Osteocyte (in vitro differentiated cells): ENCODE data around the gene GPS2. TPM values are rescaled to one million over a fixed set of nuclear protein-coding genes. Genes with fewer than 3 reads are reported as not detected.
A peak's percentile ranks its signal among the peaks of the same experiment; 100 is the strongest.

ENCODE experiments used
- DNase-seq: peaks from one replicate; pipeline ENCODE4 v3.0.0; 2021; ENCODE audit warnings: mixed read lengths; ENCODE audit not compliant: unreplicated experiment; ENCODE audit errors: extremely low spot score
- H3K27ac Mint-ChIP-seq: one replicate; pipeline ENCODE4 v1.8.0; 2021; ENCODE audit warnings: mild to moderate bottlenecking, mixed read lengths; ENCODE audit not compliant: unreplicated experiment
- H3K27me3 Mint-ChIP-seq: one replicate; pipeline ENCODE4 v1.8.0; 2021; ENCODE audit warnings: mixed read lengths; ENCODE audit not compliant: unreplicated experiment
- H3K36me3 Mint-ChIP-seq: one replicate; pipeline ENCODE4 v1.8.0; 2021; ENCODE audit warnings: mixed read lengths; ENCODE audit not compliant: unreplicated experiment
- H3K4me1 Mint-ChIP-seq: one replicate; pipeline ENCODE4 v1.8.0; 2021; ENCODE audit warnings: mixed read lengths; ENCODE audit not compliant: unreplicated experiment
- H3K4me3 Mint-ChIP-seq: one replicate; pipeline ENCODE4 v1.8.0; 2021; ENCODE audit warnings: mild to moderate bottlenecking, moderate library complexity, mixed read lengths; ENCODE audit not compliant: unreplicated experiment
- H3K9me3 Mint-ChIP-seq: one replicate; pipeline ENCODE4 v1.8.0; 2021; ENCODE audit warnings: mixed read lengths; ENCODE audit not compliant: unreplicated experiment
- total RNA-seq: library from RNA; stranded (reverse); gene quantifications from 2 replicates; pipeline ENCODE4 v1.2.1, GENCODE V29; 2021
- TF ChIP-seq, protein P1 (sequence below): fragments of 200-600 bp; sonication (generic); IDR thresholded peaks from 2 replicates; pipeline ENCODE4 v1.5.0; 2021; ENCODE audit warnings: antibody characterized with exemption, mild to moderate bottlenecking, moderate library complexity

Gene GPS2
- total RNA-seq, 1 donor from 2014 or later: 61.9 TPM

DNA sequence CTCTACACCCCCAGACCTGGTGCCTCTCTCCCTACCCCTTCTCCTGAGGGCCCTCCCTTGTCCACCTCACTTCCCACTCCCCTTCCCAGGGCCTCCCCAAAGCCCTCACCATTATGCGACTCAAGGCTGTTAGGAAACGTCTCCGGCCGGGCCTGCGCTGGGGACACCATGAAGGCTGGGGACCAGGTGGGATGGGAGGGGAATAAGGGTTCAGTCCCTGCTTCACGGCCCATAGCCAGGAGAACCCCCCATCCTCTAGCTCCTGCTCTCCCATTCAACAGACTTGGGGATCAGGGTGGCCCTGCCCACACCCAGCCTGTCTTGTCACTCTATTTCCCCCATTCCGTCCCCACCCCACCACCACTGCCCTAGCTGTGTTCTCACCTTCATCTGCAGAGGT is 11.9 kb upstream of the GPS2 start:
- H3K4me1 Mint-ChIP-seq: peaks cover 15% of the 10 kb centered on the region
- no peak overlapping the region for H3K4me3 Mint-ChIP-seq
- DNase-seq: no peak

DNA sequence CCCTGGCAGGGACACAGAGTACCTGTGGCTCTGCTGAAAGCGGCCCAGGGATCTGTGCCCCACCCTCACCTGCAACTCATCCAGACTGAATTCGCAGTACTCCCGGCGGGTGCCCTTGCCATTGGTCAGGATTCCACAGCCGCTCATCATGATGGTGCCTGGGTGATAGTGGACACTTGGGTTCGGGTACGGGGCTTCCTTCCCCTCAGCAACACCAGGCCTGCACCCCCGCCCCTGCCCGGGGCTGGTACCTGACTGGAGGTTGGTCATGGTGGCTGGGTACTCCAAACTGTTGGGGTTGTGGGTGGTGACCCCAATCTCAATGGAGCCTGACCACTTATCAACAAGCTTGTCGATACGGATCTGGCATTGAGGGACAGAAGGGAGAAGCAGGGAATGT is 11.0 kb upstream of the GPS2 start:
- H3K9me3 Mint-ChIP-seq: no peaks in the 10 kb centered on the region
- peaks cover 9% of the 10 kb centered on the region for H3K36me3 Mint-ChIP-seq
- TF ChIP-seq, protein P1, sequence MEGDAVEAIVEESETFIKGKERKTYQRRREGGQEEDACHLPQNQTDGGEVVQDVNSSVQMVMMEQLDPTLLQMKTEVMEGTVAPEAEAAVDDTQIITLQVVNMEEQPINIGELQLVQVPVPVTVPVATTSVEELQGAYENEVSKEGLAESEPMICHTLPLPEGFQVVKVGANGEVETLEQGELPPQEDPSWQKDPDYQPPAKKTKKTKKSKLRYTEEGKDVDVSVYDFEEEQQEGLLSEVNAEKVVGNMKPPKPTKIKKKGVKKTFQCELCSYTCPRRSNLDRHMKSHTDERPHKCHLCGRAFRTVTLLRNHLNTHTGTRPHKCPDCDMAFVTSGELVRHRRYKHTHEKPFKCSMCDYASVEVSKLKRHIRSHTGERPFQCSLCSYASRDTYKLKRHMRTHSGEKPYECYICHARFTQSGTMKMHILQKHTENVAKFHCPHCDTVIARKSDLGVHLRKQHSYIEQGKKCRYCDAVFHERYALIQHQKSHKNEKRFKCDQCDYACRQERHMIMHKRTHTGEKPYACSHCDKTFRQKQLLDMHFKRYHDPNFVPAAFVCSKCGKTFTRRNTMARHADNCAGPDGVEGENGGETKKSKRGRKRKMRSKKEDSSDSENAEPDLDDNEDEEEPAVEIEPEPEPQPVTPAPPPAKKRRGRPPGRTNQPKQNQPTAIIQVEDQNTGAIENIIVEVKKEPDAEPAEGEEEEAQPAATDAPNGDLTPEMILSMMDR: no peak
- DNase-seq: no peak
- no peak overlapping the region for H3K27ac Mint-ChIP-seq
- H3K27me3 Mint-ChIP-seq: no peaks in the 10 kb centered on the region
- H3K4me3 Mint-ChIP-seq: no peak overlapping the region
- H3K4me1 Mint-ChIP-seq: peaks cover 15% of the 10 kb centered on the region

More for the DNA sequence above, 11.9 kb upstream of the GPS2 start:
- TF ChIP-seq, protein P1: no peak
- Mint-ChIP-seq H3K36me3 (peaks cover 4% of the 10 kb centered on the region), H3K27ac (no peak overlapping the region), H3K27me3 (no peaks in the 10 kb centered on the region), H3K9me3 (no peaks in the 10 kb centered on the region)

DNA sequence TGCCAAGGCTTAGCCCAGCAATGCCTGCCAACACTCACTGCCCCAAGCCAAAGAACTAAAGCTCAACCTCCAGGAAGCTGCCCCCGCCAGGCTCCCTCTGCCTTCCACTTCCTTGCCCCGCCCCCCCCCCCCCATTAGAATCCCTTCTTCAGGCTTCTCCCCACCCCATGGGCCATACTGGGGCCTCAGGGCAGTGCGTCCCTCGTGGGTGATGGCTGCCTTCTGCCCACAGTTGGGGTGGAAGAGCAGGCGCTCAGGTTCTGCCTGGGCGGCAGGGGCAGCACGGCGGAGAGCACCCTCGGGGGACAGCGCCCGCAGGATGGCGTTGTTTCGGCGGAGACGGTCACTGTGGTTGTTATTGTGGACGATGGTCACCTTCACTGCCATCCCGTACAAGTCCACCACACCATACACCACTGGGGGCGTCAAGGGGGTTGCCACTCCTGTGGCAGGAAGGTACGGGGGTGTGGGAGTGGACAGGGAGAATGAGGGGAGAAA is 9.9 kb upstream of the GPS2 start:
- TF ChIP-seq, protein P1: no peak
- no peak for DNase-seq
- Mint-ChIP-seq H3K27me3 (no peaks in the 10 kb centered on the region), H3K36me3 (peaks cover 12% of the 10 kb centered on the region), H3K4me1 (peaks cover 15% of the 10 kb centered on the region), H3K9me3 (no peaks in the 10 kb centered on the region), H3K4me3 (no peak overlapping the region), H3K27ac (no peak overlapping the region)

DNA sequence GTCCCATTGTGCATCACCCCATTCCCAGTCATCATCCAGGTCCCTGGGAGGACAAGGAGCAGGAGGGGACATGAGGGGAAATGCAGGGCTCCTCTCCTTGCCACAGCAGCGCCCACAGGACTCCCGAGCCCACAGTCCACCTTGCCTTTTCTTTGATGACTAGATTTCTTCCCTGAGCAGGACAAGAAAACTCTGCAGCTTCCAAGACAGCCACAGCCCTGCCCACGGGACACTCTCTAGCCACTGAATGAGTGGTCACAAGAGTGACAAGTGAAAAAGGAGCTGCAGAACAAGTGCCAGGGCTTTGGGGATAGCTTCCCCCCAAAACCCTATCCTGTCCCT is 9.2 kb upstream of the GPS2 start:
- Mint-ChIP-seq H3K36me3 (peaks cover 12% of the 10 kb centered on the region), H3K27ac (no peak overlapping the region), H3K4me3 (no peak overlapping the region), H3K4me1 (peaks cover 13% of the 10 kb centered on the region), H3K9me3 (no peaks in the 10 kb centered on the region), H3K27me3 (no peaks in the 10 kb centered on the region)
- TF ChIP-seq, protein P1: peak; percentile 10
- no peak for DNase-seq

DNA sequence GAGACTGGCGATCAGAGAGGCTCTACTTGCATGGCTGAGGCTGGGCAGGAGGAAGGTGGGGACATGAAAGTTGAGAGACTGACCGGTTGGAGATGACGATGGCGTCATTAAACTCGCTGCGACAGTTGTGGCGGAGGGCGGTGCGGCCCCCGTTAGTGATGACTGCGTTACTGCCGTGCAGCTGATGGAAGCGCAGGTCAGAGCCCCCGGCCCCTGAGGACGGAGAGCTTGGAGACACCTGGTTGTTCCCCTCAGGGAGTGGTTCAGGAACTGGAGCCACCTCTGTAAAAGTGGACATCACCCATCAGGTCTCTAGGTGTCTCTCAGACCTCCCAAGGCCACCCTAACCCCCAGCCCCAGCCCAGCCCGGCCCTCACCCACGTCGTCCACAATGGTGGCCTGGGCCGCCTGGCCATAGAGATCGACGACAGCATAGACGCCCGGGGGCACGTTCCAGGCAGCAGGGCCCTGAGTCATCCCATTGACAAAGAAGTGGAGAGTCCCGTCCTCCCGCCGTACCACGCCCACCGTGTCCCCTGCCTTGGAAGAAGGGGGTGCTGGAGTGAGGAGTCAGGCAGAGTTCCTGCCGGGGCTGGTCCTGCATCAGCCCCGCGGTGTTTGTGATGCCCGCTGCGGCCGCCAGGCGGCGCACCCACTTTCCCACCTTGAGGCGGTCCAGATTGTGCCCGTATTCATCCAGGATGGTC is 8.7 kb upstream of the GPS2 start:
- TF ChIP-seq, protein P1: peak; percentile 78
- H3K27ac Mint-ChIP-seq: no peak overlapping the region
- peaks cover 12% of the 10 kb centered on the region for H3K36me3 Mint-ChIP-seq
- H3K9me3 Mint-ChIP-seq: no peaks in the 10 kb centered on the region
- no peak overlapping the region for H3K4me3 Mint-ChIP-seq
- DNase-seq: no peak
- no peaks in the 10 kb centered on the region for H3K27me3 Mint-ChIP-seq
- peaks cover 13% of the 10 kb centered on the region for H3K4me1 Mint-ChIP-seq
